GM10266 (cell line): ENCODE measurements around the gene ZNF446.

ENCODE experiments used
- DNase-seq: peaks from one replicate; pipeline ENCODE4 v3.0.0; 2012; ENCODE audit errors: extremely low spot score
- CTCF ChIP-seq: IDR thresholded peaks from 2 replicates; pipeline ENCODE4 v1.5.1; 2012; ENCODE audit warnings: mild to moderate bottlenecking, low read depth; ENCODE audit not compliant: control insufficient read depth, insufficient read depth; ENCODE audit errors: missing control alignments

ZNF446 gene

GRCh38 chr19:58474997-58475713, 997 bp upstream of the ZNF446 start:
- TF ChIP-seq CTCF: no peak
- no peak for DNase-seq

- no peak for DNase-seq
- no peak for TF ChIP-seq CTCF
Observed at GRCh38 chr19:58476498-58477015, 405 bp downstream of the ZNF446 start.

GRCh38 chr19:58477130-58477529, 978 bp downstream of the ZNF446 start:
- no peak for TF ChIP-seq CTCF
- DNase-seq: no peak

GRCh38 chr19:58477871-58478270, 1.7 kb downstream of the ZNF446 start:
- TF ChIP-seq CTCF: no peak
- no peak for DNase-seq

- no peak for DNase-seq
- TF ChIP-seq CTCF: no peak
Observed at GRCh38 chr19:58479303-58479702, 3.2 kb downstream of the ZNF446 start.

GRCh38 chr19:58479736-58480480, 3.8 kb downstream of the ZNF446 start:
- DNase-seq: no peak
- TF ChIP-seq CTCF: no peak

- no peak for DNase-seq
- TF ChIP-seq CTCF: no peak
Observed at GRCh38 chr19:58480481-58480830, 4.3 kb downstream of the ZNF446 start.
